Keratinocyte (primary cell): ENCODE data around the gene PYDC2. TPM values are rescaled to one million over a fixed set of nuclear protein-coding genes. Genes with fewer than 3 reads are reported as not detected.

Experiments
- DNase-seq: peaks from one replicate; pipeline ENCODE4 v3.0.0-alpha.2; 2011; ENCODE audit warnings: low read depth, missing footprints, low spot score
- FAIRE-seq: peaks from 2 replicates; lab custom pipeline; 2011; peaks lifted over from hg19 to GRCh38; lab: Jason Lieb, UNC
- H2AFZ ChIP-seq: 2 replicates; pipeline ENCODE4 v1.6.0; 2012; ENCODE audit warnings: low read length, control low read depth, inconsistent platforms; ENCODE audit not compliant: control insufficient read depth
- H3K27ac ChIP-seq: 2 replicates; pipeline ENCODE4 v1.5.1; 2011; ENCODE audit warnings: low read length; ENCODE audit not compliant: control insufficient read depth, insufficient read depth
- H3K27me3 ChIP-seq: 3 replicates; pipeline ENCODE4 v1.6.0; 2011; ENCODE audit warnings: low read length; ENCODE audit not compliant: control insufficient read depth, insufficient read depth; ENCODE audit errors: extremely low read depth
- H3K36me3 ChIP-seq, 2 experiments: 2 replicates in 1 of 2; 3 replicates in 1 of 2; pipeline ENCODE4 v1.5.1; 2011; ENCODE audit warnings: low read length in 2 of 2, mild to moderate bottlenecking in 1 of 2; ENCODE audit not compliant: control insufficient read depth in 2 of 2, insufficient read depth in 2 of 2; ENCODE audit errors: extremely low read depth in 1 of 2
- H3K4me1 ChIP-seq: 3 replicates; pipeline ENCODE4 v1.5.1; 2011; ENCODE audit warnings: low read length; ENCODE audit not compliant: control insufficient read depth, insufficient read depth; ENCODE audit errors: extremely low read depth
- H3K4me2 ChIP-seq: 3 replicates; pipeline ENCODE4 v1.6.0; 2011; ENCODE audit warnings: low read depth, low read length; ENCODE audit not compliant: control insufficient read depth, insufficient read depth; ENCODE audit errors: extremely low read depth
- H3K4me3 ChIP-seq, 3 experiments: fragments of 200-600 bp in 1 of 3; sonication (generic) in 1 of 3; 2 replicates in 2 of 3; 3 replicates in 1 of 3; pipeline ENCODE4 v1.5.1; 2011 to 2016; ENCODE audit warnings: low read length in 3 of 3, mild to moderate bottlenecking in 3 of 3, control low read depth in 2 of 3, inconsistent platforms in 1 of 3, low read depth in 1 of 3, mixed read lengths in 1 of 3, mixed run types in 1 of 3, moderate library complexity in 1 of 3; ENCODE audit not compliant: control insufficient read depth in 2 of 3, insufficient read depth in 2 of 3; ENCODE audit errors: extremely low read depth in 1 of 3
- H3K79me2 ChIP-seq: 2 replicates; pipeline ENCODE4 v1.6.0; 2012; ENCODE audit warnings: low read length; ENCODE audit not compliant: control insufficient read depth, insufficient read depth
- H3K9ac ChIP-seq: 3 replicates; pipeline ENCODE4 v1.6.0; 2011; ENCODE audit warnings: low read length; ENCODE audit not compliant: control insufficient read depth, insufficient read depth; ENCODE audit errors: extremely low read depth
- H3K9me1 ChIP-seq: 3 replicates; pipeline ENCODE4 v1.6.0; 2011; ENCODE audit warnings: low read length; ENCODE audit not compliant: control insufficient read depth, insufficient read depth; ENCODE audit errors: extremely low read depth
- H3K9me3 ChIP-seq: 2 replicates; pipeline ENCODE4 v1.5.1; 2012; ENCODE audit warnings: low read depth, low read length; ENCODE audit not compliant: control insufficient read depth
- H4K20me1 ChIP-seq: 3 replicates; pipeline ENCODE4 v1.6.0; 2011; ENCODE audit warnings: low read length; ENCODE audit not compliant: control insufficient read depth, insufficient read depth; ENCODE audit errors: extremely low read depth
- EZH2 ChIP-seq: IDR thresholded peaks from one replicate; pipeline ENCODE4 v1.6.1; 2012; ENCODE audit warnings: inconsistent platforms, mild to moderate bottlenecking, low read length, moderate library complexity
- dilution Hi-C: fragments of 300-500 bp; cut with MboI; formaldehyde crosslinking; loops from one replicate; pipeline ENCODE4 v1.7.0; 2020; ENCODE audit warnings: low sequenced_read_pairs; ENCODE audit not compliant: extremely low pct_ligation_motif_present
- polyA plus RNA-seq, 5 experiments: library from polyadenylated mRNA; depleted of rRNA in 3 of 5; stranded (reverse) in 3 of 5; stranded (forward) in 1 of 5; unstranded in 1 of 5; fragments of >200 nt; gene quantifications; 1 replicate in 1 of 5; 2 replicates in 3 of 5; 3 replicates in 1 of 5; pipeline versions ENCODE4 v1.2.1 to v1.2.3, GENCODE V29; 2011 to 2012; ENCODE audit warnings: missing spikeins in 2 of 5, low read depth in 1 of 5, low replicate concordance in 1 of 5
- TF ChIP-seq, protein P1 (sequence below), 3 experiments: IDR thresholded peaks in 1 of 3; conservative IDR thresholded peaks in 1 of 3; optimal IDR thresholded peaks in 1 of 3; 2 replicates in 2 of 3; 3 replicates in 1 of 3; pipeline versions ENCODE3 to v1.5.1; 2011; ENCODE audit warnings: low read length in 3 of 3, mild to moderate bottlenecking in 3 of 3, moderate library complexity in 2 of 3, control low read depth in 1 of 3, inconsistent platforms in 1 of 3; ENCODE audit not compliant: insufficient read depth in 2 of 3; ENCODE audit errors: extremely low read depth in 1 of 3

PYDC2 gene
- polyA plus RNA-seq, 1 donor (not counting 4 experiments of a cell fraction or from before 2014, with no cell fraction given), result not detected

GRCh38 chr3:191484461-191484860, 23.5 kb downstream of the PYDC2 start:
- H3K79me2 ChIP-seq, result no peaks in the 10 kb centered on the region
- H3K27me3 ChIP-seq, result no peaks in the 10 kb centered on the region
- H3K36me3 ChIP-seq, result no peaks in the 10 kb centered on the region
- TF ChIP-seq, protein P1, sequence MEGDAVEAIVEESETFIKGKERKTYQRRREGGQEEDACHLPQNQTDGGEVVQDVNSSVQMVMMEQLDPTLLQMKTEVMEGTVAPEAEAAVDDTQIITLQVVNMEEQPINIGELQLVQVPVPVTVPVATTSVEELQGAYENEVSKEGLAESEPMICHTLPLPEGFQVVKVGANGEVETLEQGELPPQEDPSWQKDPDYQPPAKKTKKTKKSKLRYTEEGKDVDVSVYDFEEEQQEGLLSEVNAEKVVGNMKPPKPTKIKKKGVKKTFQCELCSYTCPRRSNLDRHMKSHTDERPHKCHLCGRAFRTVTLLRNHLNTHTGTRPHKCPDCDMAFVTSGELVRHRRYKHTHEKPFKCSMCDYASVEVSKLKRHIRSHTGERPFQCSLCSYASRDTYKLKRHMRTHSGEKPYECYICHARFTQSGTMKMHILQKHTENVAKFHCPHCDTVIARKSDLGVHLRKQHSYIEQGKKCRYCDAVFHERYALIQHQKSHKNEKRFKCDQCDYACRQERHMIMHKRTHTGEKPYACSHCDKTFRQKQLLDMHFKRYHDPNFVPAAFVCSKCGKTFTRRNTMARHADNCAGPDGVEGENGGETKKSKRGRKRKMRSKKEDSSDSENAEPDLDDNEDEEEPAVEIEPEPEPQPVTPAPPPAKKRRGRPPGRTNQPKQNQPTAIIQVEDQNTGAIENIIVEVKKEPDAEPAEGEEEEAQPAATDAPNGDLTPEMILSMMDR (optimal IDR thresholded peaks at IDR 0.05 in 1 of 3, IDR thresholded peaks at IDR 0.05 in 1 of 3, conservative IDR thresholded peaks at IDR 0.05 in 1 of 3; ENCODE audit: extremely low read depth in 1 of 3, insufficient read depth in 2 of 3, low read length in 3 of 3), result no peak
- no peak for TF ChIP-seq EZH2
- FAIRE-seq (peak; percentile 71), DNase-seq (peak; percentile 66)
- no peaks in the 10 kb centered on the region for H3K9me3 ChIP-seq
- H4K20me1 ChIP-seq, result no peaks in the 10 kb centered on the region
- no peak overlapping the region for H2AFZ ChIP-seq
- H3K4me2 ChIP-seq, result no peak overlapping the region
- no peak overlapping the region for H3K9ac ChIP-seq
- dilution Hi-C loops, result no loop called here
- peaks cover 7% of the 10 kb centered on the region for H3K4me1 ChIP-seq
- H3K9me1 ChIP-seq, result no peaks in the 10 kb centered on the region
- no peak overlapping the region for H3K27ac ChIP-seq
- H3K4me3 ChIP-seq, result no peak overlapping the region

- FAIRE-seq (no peak), DNase-seq (no peak)
- Histone ChIP-seq H2AFZ (no peak overlapping the region), H3K27ac (no peak overlapping the region), H3K9me1 (no peaks in the 10 kb centered on the region), H3K36me3 (no peaks in the 10 kb centered on the region), H4K20me1 (no peaks in the 10 kb centered on the region), H3K79me2 (no peaks in the 10 kb centered on the region), H3K9me3 (no peaks in the 10 kb centered on the region), H3K4me1 (no peaks in the 10 kb centered on the region), H3K9ac (no peak overlapping the region), H3K27me3 (no peaks in the 10 kb centered on the region), H3K4me2 (no peak overlapping the region), H3K4me3 (no peak overlapping the region)
- TF ChIP-seq, protein P1 (optimal IDR thresholded peaks at IDR 0.05 in 1 of 3, IDR thresholded peaks at IDR 0.05 in 1 of 3, conservative IDR thresholded peaks at IDR 0.05 in 1 of 3; ENCODE audit: extremely low read depth in 1 of 3, insufficient read depth in 2 of 3, low read length in 3 of 3), result no peak
- no peak for TF ChIP-seq EZH2
- dilution Hi-C loops, result no loop called here
These were observed 31.6 kb downstream of the PYDC2 start for GRCh38 chr3:191492601-191493000.
